Esophagus muscularis mucosa (tissue), 4 donors: ENCODE results near the gene EXOC3. TPM values are rescaled to one million over a fixed set of nuclear protein-coding genes. Genes with fewer than 3 reads are reported as not detected.
"Not testable (repeated sequence)": the region's sequence is repeated elsewhere in the genome, so short reads cannot be mapped to it uniquely, and the experiment has no call there.

Experiments used
- DNase-seq: peaks from one replicate; pipeline ENCODE4 v3.0.0-alpha.2; 2017; ENCODE audit errors: extremely low spot score
- H3K27ac ChIP-seq, 4 donors: fragments of 200-600 bp; sonication (generic); replicated peaks in 1 of 4; 1 replicate in 3 of 4; 2 replicates in 1 of 4; pipeline ENCODE4 v1.5.1; 2016 to 2019; ENCODE audit warnings: mild to moderate bottlenecking in 1 of 4
- H3K27me3 ChIP-seq, 4 donors: fragments of 200-600 bp; sonication (generic); one replicate each; pipeline versions ENCODE4 v1.5.1 to v1.6.0; 2016 to 2019
- H3K36me3 ChIP-seq, 4 donors: fragments of 200-600 bp; sonication (generic); one replicate each; pipeline ENCODE4 v1.5.1; 2016 to 2019
- H3K4me1 ChIP-seq, 4 donors: fragments of 200-600 bp; sonication (generic); one replicate each; pipeline ENCODE4 v1.5.1; 2016 to 2019
- H3K4me3 ChIP-seq, 4 donors: fragments of 200-600 bp; sonication (generic); 1 replicate in 2 of 4; 2 replicates in 2 of 4; pipeline ENCODE4 v1.5.1; 2016 to 2019; ENCODE audit warnings: mild to moderate bottlenecking in 4 of 4, moderate library complexity in 1 of 4
- H3K9me3 ChIP-seq, 4 donors: fragments of 200-600 bp; sonication (generic); 1 replicate in 3 of 4; 2 replicates in 1 of 4; pipeline ENCODE4 v1.5.1; 2016 to 2019
- EP300 ChIP-seq: sonication (generic); formaldehyde crosslinking; IDR thresholded peaks from one replicate; pipeline ENCODE4 v1.6.1; 2017; ENCODE audit warnings: antibody characterized with exemption
- POLR2A ChIP-seq: fragments of 450-650 bp; IDR thresholded peaks from one replicate; pipeline ENCODE4 v1.6.1; 2017; ENCODE audit warnings: antibody characterized with exemption, moderate library complexity, mild to moderate bottlenecking, low read depth
- POLR2AphosphoS5 ChIP-seq, 2 donors: sonication (generic); formaldehyde crosslinking; IDR thresholded peaks; one replicate each; pipeline ENCODE4 v1.6.1; 2017; ENCODE audit warnings: antibody characterized with exemption in 2 of 2
- WGBS: methylation state at CpG from one replicate; pipeline ENCODE4 v1.1.5; 2018; 5-methylcytosine and 5-hydroxymethylcytosine counted together
- intact Hi-C: fragments of 100-400 bp; cut with DNase I; formaldehyde crosslinking; loops from one replicate; pipeline ENCODE4 v1.15.1; 2023
- total RNA-seq, 4 donors: library from RNA; depleted of rRNA; stranded (reverse); fragments of >200 nt; gene quantifications; one replicate each; pipeline versions ENCODE4 v1.1.0 to v1.2.1, GENCODE V29; 2016
- TF ChIP-seq, protein P1 (sequence below), 3 experiments: fragments of 200-600 bp in 2 of 3; fragments of 450-650 bp in 1 of 3; sonication (generic) in 2 of 3; IDR thresholded peaks; one replicate each; pipeline ENCODE4 v1.5.1; 2017 to 2019; ENCODE audit warnings: antibody characterized with exemption in 3 of 3, mild to moderate bottlenecking in 2 of 3, moderate library complexity in 1 of 3

The EXOC3 gene
- total RNA-seq, 4 donors from 2014 or later = 48.6 to 82.1 (median 59.3) TPM

DNA sequence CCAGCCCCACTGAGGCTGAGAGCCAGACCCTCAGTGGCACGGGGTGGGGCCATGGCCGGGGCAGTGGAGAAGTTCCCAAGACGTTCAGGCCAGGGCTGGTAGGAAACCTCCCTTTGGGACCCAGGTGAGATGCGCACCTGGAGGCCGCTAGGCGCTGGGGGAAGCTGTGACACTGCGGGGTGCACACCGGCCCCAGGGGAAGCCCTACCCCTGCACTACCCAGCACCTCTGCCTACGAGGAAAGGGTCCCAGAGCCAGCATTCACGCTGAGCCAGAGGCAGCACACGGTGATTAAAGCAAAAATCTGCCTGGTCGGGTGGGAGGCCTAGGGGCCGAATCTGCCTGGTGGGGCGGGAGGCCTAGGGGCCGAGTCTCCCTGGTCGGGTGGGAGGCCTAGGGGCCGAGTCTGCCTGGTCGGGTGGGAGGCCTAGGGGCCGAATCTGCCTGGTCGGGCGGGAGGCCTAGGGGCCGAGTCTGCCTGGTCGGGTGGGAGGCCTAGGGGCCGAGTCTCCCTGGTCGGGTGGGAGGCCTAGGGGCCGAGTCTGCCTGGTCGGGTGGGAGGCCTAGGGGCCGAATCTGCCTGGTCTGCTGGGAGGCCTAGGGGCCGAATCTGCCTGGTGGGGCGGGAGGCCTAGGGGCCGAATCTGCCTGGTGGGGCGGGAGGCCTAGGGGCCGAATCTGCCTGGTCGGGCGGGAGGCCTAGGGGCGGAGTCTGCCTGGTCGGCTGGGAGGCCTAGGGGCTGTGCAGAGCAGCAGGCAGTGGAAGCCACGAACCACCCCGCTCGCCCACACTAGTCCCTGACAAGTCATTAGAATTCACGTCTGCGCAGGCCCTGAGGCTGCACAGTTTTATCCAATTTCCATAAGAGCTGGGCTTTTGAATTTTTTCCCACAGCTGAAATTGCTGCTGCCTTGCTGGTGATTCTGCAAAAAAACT is 27.7 kb upstream of the EXOC3 start:
- H3K4me1 ChIP-seq = peaks cover 0 to 18% (median 0%) of the 10 kb centered on the region in 4 donors
- H3K27ac ChIP-seq = peak overlapping the region in 1 of 4 donors; percentile 82
- H3K9me3 ChIP-seq, DNase-seq, intact Hi-C loops, H3K36me3 ChIP-seq, H3K27me3 ChIP-seq: not testable (repeated sequence)
- peak overlapping the region in 1 of 4 donors; percentile 27 for H3K4me3 ChIP-seq
- WGBS = 32% methylated on average over 28 of the region's 42 CpGs

DNA sequence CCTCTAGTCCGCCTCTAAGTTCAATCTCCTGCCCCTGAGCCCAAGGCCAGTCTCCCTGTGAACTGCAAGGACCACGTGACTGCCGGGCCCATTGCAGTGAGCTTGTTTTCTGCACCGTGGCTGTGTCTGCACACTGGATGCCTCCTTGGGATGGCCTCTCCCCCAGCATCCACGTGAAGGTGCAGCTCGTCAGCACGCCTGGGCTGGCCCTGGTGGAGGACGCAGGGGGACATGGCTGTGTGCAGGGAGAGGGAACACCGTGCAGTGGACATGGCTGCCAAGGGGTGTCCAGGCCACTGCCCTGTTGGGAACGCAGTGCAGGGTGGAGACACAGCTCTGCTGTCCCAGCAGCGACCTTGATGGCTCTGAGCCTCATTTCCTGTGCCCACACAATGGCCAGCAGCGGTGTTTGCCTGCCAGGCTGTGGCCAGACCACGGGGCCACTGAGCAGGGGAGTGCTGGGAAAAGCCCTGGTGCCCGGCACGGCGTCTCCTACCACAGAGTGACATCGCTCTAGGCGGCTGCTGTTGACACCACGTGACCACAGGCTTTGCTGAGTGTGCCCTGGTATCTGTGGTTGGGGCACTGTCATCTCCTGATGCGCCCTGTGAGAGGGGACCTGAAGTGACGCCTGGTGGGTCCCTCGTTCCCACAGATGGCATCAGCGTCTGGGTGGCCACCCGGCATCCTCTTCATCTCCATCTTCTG is 26.9 kb upstream of the EXOC3 start:
- no peaks in the 10 kb centered on the region for H3K9me3 ChIP-seq
- TF ChIP-seq, protein P1, sequence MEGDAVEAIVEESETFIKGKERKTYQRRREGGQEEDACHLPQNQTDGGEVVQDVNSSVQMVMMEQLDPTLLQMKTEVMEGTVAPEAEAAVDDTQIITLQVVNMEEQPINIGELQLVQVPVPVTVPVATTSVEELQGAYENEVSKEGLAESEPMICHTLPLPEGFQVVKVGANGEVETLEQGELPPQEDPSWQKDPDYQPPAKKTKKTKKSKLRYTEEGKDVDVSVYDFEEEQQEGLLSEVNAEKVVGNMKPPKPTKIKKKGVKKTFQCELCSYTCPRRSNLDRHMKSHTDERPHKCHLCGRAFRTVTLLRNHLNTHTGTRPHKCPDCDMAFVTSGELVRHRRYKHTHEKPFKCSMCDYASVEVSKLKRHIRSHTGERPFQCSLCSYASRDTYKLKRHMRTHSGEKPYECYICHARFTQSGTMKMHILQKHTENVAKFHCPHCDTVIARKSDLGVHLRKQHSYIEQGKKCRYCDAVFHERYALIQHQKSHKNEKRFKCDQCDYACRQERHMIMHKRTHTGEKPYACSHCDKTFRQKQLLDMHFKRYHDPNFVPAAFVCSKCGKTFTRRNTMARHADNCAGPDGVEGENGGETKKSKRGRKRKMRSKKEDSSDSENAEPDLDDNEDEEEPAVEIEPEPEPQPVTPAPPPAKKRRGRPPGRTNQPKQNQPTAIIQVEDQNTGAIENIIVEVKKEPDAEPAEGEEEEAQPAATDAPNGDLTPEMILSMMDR (IDR thresholded peaks at IDR 0.05) = no peak
- TF ChIP-seq EP300 (no peak), POLR2AphosphoS5 (IDR thresholded peaks at IDR 0.05) (no peak), POLR2A (no peak)
- peaks cover 0 to 9% (median 0%) of the 10 kb centered on the region in 4 donors for H3K27me3 ChIP-seq
- H3K36me3 ChIP-seq = no peaks in the 10 kb centered on the region
- 57% methylated on average over 12 of the region's 24 CpGs for WGBS
- peak overlapping the region in 1 of 4 donors; percentile 27 for H3K4me3 ChIP-seq
- H3K27ac ChIP-seq = peak overlapping the region in 1 of 4 donors; percentile 82
- intact Hi-C loops = no loop called here
- peaks cover 0 to 18% (median 0%) of the 10 kb centered on the region in 4 donors for H3K4me1 ChIP-seq
- no peak for DNase-seq

DNA sequence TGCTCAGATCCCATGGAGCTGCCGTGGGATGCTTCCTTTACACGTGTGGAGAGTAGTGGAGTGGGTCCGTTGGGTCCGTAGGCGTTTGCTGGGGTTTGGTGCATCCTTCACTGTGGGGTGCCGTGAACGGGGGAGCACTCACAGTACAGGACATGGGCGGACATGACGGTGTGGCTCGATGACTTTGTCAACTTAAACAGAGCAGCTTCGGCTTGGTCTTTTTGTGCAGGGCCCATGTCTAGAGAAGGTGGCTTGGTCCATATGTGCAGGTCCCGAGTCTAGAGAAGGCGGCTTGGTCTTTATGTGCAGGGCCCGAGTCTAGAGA is 26.4 kb upstream of the EXOC3 start:
- intact Hi-C loops = no loop called here
- 97% methylated on average over 8 of the region's 14 CpGs for WGBS
- no peaks in the 10 kb centered on the region for H3K9me3 ChIP-seq
- no peak overlapping the region for H3K27ac ChIP-seq
- no peaks in the 10 kb centered on the region for H3K36me3 ChIP-seq
- TF ChIP-seq, protein P1 (IDR thresholded peaks at IDR 0.05) = no peak
- no peak for TF ChIP-seq EP300
- no peak for TF ChIP-seq POLR2AphosphoS5 (IDR thresholded peaks at IDR 0.05)
- TF ChIP-seq POLR2A = no peak
- H3K27me3 ChIP-seq = peaks cover 0 to 9% (median 0%) of the 10 kb centered on the region in 4 donors
- H3K4me3 ChIP-seq = no peak overlapping the region
- DNase-seq = no peak
- H3K4me1 ChIP-seq = peaks cover 0 to 18% (median 0%) of the 10 kb centered on the region in 4 donors

DNA sequence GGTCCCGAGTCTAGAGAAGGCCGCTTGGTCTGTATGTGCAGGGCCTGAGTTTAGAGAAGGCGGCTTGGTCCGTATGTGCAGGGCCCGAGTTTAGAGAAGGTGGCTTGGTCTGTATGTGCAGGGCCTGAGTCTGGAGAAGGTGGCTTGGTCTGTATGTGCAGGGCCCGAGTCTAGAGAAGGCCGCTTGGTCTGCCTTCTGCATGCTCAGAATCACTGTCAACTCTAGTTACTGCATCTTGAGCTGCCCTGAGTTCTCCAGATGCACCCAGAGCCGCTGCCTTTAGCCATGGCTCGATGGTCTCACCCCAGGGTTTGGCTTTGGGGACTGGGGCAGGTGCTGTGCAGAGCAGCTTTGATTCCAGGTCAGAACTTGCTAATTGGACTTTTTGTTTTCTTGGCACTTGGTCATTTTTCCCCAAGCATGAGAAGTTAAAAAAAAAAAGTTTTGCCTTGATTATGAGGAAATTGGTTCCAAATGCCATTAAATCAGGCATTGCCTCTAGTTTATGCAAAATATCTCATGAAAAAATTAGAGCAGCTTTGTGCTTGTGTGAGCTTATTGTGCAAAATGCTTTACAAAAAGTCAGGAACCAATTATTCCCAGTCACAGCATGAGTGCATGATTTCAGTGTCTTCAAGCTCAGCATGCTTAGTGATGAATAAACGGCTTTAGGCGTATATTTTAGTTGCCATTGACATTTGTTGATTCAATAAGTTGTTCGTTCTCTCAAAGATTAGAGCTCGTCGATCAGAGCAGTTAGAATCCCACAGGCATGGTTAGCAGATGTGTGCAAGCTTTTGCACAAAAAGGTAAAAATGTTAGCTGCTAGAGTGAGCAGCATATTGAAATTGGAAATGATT is 25.4 kb upstream of the EXOC3 start:
- Histone ChIP-seq H3K27me3 (peaks cover 0 to 9% (median 0%) of the 10 kb centered on the region in 4 donors), H3K4me1 (peaks cover 0 to 18% (median 0%) of the 10 kb centered on the region in 4 donors), H3K4me3 (no peak overlapping the region), H3K27ac (no peak overlapping the region), H3K36me3 (no peaks in the 10 kb centered on the region), H3K9me3 (no peaks in the 10 kb centered on the region)
- WGBS = 83% methylated on average over 14 of the region's 14 CpGs
- intact Hi-C loops = no loop called here
- TF ChIP-seq POLR2AphosphoS5 (IDR thresholded peaks at IDR 0.05) (no peak), POLR2A (no peak), EP300 (no peak)
- TF ChIP-seq, protein P1 (IDR thresholded peaks at IDR 0.05) = no peak
- no peak for DNase-seq
